GM23248 (cell line): ENCODE data around the gene EML1.

Experiments used
- EZH2 ChIP-seq: fragments of 200-600 bp; sonication (generic); IDR thresholded peaks from 2 replicates; pipeline ENCODE4 v1.6.1; 2018; ENCODE audit warnings: antibody characterized with exemption, mild to moderate bottlenecking; ENCODE audit not compliant: insufficient read depth, poor library complexity, severe bottlenecking
- EZH2phosphoT487 ChIP-seq: fragments of 200-600 bp; sonication (generic); IDR thresholded peaks from 2 replicates; pipeline ENCODE4 v1.6.1; 2018; ENCODE audit warnings: antibody characterized with exemption, moderate library complexity, mild to moderate bottlenecking, low read depth; ENCODE audit not compliant: insufficient read depth

DNA sequence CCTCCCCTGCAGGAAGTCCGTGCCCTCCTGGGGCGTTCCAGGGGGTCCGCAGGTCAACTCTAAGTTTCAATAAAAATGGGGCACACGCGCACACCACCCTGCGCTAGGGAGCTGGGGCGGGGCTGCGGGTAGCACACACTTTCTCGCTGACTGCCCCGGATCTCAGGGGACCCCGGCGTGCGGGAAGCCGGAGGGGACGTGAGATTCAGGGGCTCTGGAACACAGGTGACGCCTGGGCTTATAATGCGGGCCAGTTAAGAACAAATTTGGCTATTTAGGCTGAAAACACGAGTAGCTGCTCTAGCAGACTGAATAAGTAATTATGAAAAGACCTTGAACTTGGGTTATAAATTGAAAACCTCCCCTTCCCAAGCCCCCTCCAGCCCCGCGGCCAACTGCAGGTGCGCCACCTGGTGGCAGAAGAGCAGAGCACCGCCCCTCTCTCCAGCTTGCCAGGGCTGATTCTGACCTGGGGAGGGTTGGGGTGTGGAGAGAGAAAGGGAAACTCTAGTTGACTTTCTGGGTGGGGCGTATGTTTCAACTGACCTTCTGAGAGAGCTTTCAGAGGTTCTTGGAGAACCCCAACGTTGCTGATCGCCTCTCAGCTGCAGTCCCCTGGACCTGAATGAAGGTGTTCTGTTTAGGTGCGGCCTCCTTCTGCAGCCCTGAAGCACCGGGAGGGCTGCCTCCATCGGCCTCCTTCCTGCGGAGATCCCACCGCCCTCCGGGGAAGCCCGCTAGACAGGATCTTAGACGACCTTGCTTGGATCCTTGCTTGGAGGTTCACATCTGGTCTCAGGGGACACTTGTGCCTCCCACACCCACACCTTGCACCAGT is 153.7 kb downstream of the EML1 start:
- TF ChIP-seq EZH2 (no peak), EZH2phosphoT487 (no peak)
